Lung (tissue), 12 donors: ENCODE results near the gene TRIM25. TPM values are rescaled to one million over a fixed set of nuclear protein-coding genes. Genes with fewer than 3 reads are reported as not detected.

ENCODE experiments used
- ATAC-seq: fragments of 200-7000 bp; cut with Tn5 transposase; one replicate; pipeline ENCODE4 v1.9.1; 2020; ENCODE audit warnings: moderate number of reproducible peaks; ENCODE audit not compliant: insufficient read depth, low FRiP score
- DNase-seq, 3 donors: peaks; one replicate each; pipeline ENCODE4 v3.0.0-alpha.2; 2013 to 2017
- H3K27ac ChIP-seq, 2 donors: one replicate each; pipeline ENCODE4 v1.5.1; 2013; ENCODE audit warnings: mild to moderate bottlenecking in 2 of 2, moderate library complexity in 2 of 2, control low read depth in 1 of 2, inconsistent platforms in 1 of 2, low read depth in 1 of 2, low read length in 1 of 2
- H3K27me3 ChIP-seq, 3 donors: one replicate each; pipeline ENCODE4 v1.5.1; 2013; ENCODE audit warnings: low read length in 2 of 3; ENCODE audit not compliant: control insufficient read depth in 3 of 3, insufficient read depth in 3 of 3
- H3K36me3 ChIP-seq, 4 donors: one replicate each; pipeline ENCODE4 v1.5.1; 2013; ENCODE audit warnings: low read length in 4 of 4, mild to moderate bottlenecking in 1 of 4, moderate library complexity in 1 of 4; ENCODE audit not compliant: control insufficient read depth in 4 of 4, insufficient read depth in 4 of 4
- H3K4me1 ChIP-seq, 5 donors: one replicate each; pipeline ENCODE4 v1.5.1; 2013; ENCODE audit warnings: low read length in 5 of 5, mild to moderate bottlenecking in 2 of 5, moderate library complexity in 1 of 5; ENCODE audit not compliant: control insufficient read depth in 5 of 5, insufficient read depth in 5 of 5
- H3K4me3 ChIP-seq: one replicate; pipeline ENCODE4 v1.5.1; 2013; ENCODE audit warnings: mild to moderate bottlenecking, control low read depth, moderate library complexity
- H3K9ac ChIP-seq, 2 donors: one replicate each; pipeline ENCODE4 v1.5.1; 2013; ENCODE audit warnings: low read length in 2 of 2, control low read depth in 1 of 2; ENCODE audit not compliant: insufficient read depth in 1 of 2
- H3K9me3 ChIP-seq, 4 donors: one replicate each; pipeline ENCODE4 v1.5.1; 2013; ENCODE audit warnings: low read length in 3 of 4, mild to moderate bottlenecking in 1 of 4, moderate library complexity in 1 of 4; ENCODE audit not compliant: control insufficient read depth in 4 of 4, insufficient read depth in 3 of 4
- WGBS, 2 donors: extraction: QIAGEN DNeasy Blood & Tissue Kit; methylation state at CpG; one replicate each; pipeline ENCODE4 v1.1.7; 2013; 5-methylcytosine and 5-hydroxymethylcytosine counted together
- polyA plus RNA-seq, 2 donors: library from polyadenylated mRNA; stranded (reverse); fragments of 200-250 nt; gene quantifications; one replicate each; pipeline ENCODE4 v1.2.1, GENCODE V29; 2013
- total RNA-seq, 2 donors: library from RNA; depleted of rRNA in 1 of 2; stranded (reverse); fragments of >200 nt in 1 of 2; gene quantifications; one replicate each; pipeline ENCODE4 v1.2.1, GENCODE V29; 2014 to 2021
- TF ChIP-seq, protein P1 (sequence below): IDR thresholded peaks from 2 replicates; pipeline ENCODE4 v1.5.1; 2012; ENCODE audit warnings: mild to moderate bottlenecking; ENCODE audit errors: control extremely low read depth, extremely low read depth
- donor health status: control.
- donor health status: control.
- donor health status: Bipolar disorder and iron deficiency.
- donor health status: healthy.
- donor health status: DM: yes; HTN: yes; CAD: no.

The TRIM25 gene
- total and polyA plus RNA-seq, 4 donors: 22.7 to 88.7 (median 43.7) TPM

DNA sequence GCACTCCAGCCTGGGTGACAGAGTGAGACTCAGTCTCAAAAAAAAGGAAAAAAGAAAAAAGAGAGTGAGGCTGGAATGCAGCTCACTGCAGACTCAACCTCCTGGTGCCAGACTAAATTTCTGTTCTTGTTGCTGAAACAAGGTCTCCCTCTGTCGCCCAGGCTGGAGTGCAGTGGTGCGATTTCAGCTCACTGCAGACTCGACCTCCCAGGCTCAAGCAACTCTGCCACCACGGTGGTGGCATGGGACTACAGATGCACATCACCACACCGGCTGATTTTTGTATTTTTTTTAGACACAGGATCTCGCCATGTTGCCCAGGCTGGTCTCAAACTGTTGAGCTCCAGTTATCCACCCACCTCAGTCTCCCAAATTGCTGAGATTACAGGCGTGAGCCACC, 34.6 kb downstream of the TRIM25 start:
- ATAC-seq (no peak), DNase-seq (no peak)
- Histone ChIP-seq H3K36me3 (no peaks in the 10 kb centered on the region), H3K4me1 (no peaks in the 10 kb centered on the region), H3K9me3 (no peaks in the 10 kb centered on the region), H3K27me3 (no peaks in the 10 kb centered on the region), H3K4me3 (no peak overlapping the region), H3K27ac (no peak overlapping the region), H3K9ac (no peak overlapping the region)
- 93 to 96% methylated on average over 7 of the region's 7 CpGs for WGBS, 2 donors
- TF ChIP-seq, protein P1, sequence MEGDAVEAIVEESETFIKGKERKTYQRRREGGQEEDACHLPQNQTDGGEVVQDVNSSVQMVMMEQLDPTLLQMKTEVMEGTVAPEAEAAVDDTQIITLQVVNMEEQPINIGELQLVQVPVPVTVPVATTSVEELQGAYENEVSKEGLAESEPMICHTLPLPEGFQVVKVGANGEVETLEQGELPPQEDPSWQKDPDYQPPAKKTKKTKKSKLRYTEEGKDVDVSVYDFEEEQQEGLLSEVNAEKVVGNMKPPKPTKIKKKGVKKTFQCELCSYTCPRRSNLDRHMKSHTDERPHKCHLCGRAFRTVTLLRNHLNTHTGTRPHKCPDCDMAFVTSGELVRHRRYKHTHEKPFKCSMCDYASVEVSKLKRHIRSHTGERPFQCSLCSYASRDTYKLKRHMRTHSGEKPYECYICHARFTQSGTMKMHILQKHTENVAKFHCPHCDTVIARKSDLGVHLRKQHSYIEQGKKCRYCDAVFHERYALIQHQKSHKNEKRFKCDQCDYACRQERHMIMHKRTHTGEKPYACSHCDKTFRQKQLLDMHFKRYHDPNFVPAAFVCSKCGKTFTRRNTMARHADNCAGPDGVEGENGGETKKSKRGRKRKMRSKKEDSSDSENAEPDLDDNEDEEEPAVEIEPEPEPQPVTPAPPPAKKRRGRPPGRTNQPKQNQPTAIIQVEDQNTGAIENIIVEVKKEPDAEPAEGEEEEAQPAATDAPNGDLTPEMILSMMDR: no peak

DNA sequence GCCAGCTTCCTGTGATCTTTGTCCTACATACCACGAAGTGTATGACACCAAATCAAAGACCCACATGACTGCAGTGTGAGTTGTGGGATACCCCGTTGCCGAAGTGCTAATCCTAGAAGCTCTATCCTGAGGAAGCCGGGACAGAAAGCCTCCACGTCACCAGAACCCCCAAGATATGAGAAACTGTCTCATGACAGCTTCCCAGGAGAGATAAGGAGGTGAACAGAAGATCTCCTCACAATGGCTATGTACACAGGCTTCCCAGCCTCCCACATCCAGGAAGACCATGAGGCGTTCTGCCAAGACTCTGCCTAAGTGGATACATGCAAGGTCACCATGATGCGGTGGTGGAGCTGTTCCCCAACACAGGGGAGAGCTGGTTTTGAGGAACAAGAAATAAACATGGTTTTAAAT, 37.1 kb downstream of the TRIM25 start:
- Histone ChIP-seq H3K9ac (no peak overlapping the region), H3K27me3 (no peaks in the 10 kb centered on the region), H3K9me3 (no peaks in the 10 kb centered on the region), H3K27ac (no peak overlapping the region), H3K4me1 (no peaks in the 10 kb centered on the region), H3K4me3 (no peak overlapping the region), H3K36me3 (no peaks in the 10 kb centered on the region)
- peak in 1 of 3 donors; percentile 6 for DNase-seq
- no peak for ATAC-seq
- TF ChIP-seq, protein P1: no peak
- 65 to 81% methylated on average over 7 of the region's 7 CpGs for WGBS, 2 donors

DNA sequence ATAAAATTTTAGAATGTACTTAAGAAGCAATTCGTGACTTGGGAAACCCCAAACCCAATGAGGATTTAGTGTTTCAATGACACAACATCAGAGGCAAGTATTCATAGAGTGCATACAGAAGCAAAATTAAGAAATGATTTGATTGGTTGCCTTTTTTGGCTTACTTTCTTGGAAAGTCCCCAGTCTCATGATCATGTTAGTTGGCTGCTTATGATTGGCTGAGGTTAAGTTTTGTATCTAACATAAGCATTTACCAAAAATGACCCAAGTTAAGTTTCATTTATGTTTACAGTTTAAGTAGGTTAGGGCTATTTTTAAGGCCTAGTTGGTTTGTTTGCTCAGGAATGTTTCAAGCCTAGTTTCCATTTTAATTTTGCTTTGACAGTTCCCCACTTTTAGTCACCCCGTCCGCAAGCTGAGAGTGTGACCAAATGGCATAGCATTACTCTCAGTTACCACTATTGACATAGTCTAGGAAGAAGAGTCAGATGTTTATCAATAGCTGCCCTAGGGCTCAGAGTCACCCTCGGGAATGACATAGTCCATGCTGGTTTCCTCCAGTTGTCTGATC, 43.7 kb downstream of the TRIM25 start:
- no peak overlapping the region for H3K27ac ChIP-seq
- H3K27me3 ChIP-seq: no peaks in the 10 kb centered on the region
- no peaks in the 10 kb centered on the region for H3K36me3 ChIP-seq
- no peaks in the 10 kb centered on the region for H3K9me3 ChIP-seq
- TF ChIP-seq, protein P1: no peak
- WGBS, 2 donors: 74 to 92% methylated on average over 4 of the region's 4 CpGs
- DNase-seq (no peak), ATAC-seq (no peak)
- no peak overlapping the region for H3K9ac ChIP-seq
- H3K4me1 ChIP-seq: peaks cover 0 to 3% (median 0%) of the 10 kb centered on the region in 5 donors
- H3K4me3 ChIP-seq: no peak overlapping the region

DNA sequence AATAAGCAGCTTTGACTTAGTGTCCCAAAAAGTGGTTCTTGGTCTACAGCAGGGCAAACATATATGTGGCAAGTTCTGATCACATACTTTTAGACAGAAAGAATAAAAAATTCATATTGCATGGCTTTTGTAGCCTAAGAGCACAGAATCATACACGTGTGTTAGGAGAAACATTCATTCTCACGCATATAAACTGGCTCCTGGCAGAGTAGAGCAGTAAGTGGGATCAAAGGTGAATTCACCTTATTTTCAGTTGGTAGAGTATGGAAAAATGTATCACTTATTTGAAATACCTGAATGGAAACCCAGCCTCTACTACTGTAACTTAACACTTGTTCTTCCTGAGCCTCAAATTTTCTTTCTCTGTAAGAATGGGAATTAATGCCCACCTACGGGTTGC, 45.1 kb downstream of the TRIM25 start:
- WGBS, 2 donors: 92 to 94% methylated on average over 3 of the region's 3 CpGs
- no peaks in the 10 kb centered on the region for H3K27me3 ChIP-seq
- no peaks in the 10 kb centered on the region for H3K9me3 ChIP-seq
- H3K9ac ChIP-seq: no peak overlapping the region
- ATAC-seq (no peak), DNase-seq (no peak)
- no peak overlapping the region for H3K27ac ChIP-seq
- peaks cover 0 to 2% (median 0%) of the 10 kb centered on the region in 4 donors for H3K36me3 ChIP-seq
- H3K4me1 ChIP-seq: peaks cover 0 to 3% (median 0%) of the 10 kb centered on the region in 5 donors
- H3K4me3 ChIP-seq: no peak overlapping the region
- TF ChIP-seq, protein P1: no peak
